A172 (cell line): Measurements from ENCODE around the gene MSANTD2. TPM values are rescaled to one million over a fixed set of nuclear protein-coding genes. Genes with fewer than 3 reads are reported as not detected.
A peak's percentile ranks its signal among the peaks of the same experiment; 100 is the strongest.

ENCODE experiments used
- DNase-seq: peaks from one replicate; pipeline ENCODE4 v3.0.0-alpha.2; 2015; ENCODE audit warnings: low spot score
- total RNA-seq: library from RNA; depleted of rRNA; stranded (reverse); fragments of >200 nt; shearing (Covaris generic); gene quantifications from 2 replicates; pipeline ENCODE4 v1.2.3, GENCODE V29; 2014

The MSANTD2 gene
- total RNA-seq, 1 experiment from 2014 or later: 9.6 TPM

DNA sequence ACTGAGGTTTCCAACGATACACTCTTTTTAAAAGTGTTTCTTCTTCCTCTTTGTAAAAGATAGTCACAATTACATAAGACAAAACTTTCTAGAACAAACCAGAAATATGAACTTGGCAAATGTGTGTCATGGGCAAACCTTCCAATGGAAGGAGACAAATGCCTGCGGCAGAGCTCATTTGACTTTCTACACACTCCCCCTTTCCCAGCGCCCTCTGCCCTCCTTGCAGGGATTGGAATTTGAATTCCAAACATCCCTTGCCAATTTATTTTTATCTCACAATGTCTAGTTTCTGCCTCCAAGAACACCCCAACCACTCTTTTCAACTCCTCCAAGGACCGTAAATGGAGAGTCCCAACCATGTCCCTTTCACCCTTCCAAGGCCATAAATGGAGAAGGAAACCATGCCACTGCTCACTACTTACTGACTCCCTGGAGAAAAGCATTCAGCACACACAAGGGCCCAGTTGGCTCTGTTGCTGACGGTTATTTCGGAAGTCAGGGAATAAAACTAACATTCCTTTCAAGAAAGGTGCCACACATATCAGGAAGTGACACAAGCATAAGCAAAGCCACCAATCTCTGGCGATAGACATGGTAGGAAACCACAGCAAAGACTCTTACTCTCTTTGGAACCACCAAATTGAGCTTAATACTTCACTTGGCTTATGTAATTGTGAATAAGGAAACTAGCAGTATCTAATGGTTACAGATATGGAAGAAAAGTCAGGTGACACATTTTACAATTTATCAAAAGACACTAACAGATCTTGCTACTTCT, 23.2 kb downstream of the MSANTD2 start:
- DNase-seq: no peak

GRCh38 chr11:124770959-124771358, 29.2 kb downstream of the MSANTD2 start:
- DNase-seq: peak; percentile 56

- peak; percentile 79 for DNase-seq
These were observed 30.1 kb downstream of the MSANTD2 start for GRCh38 chr11:124769806-124770774.

DNA sequence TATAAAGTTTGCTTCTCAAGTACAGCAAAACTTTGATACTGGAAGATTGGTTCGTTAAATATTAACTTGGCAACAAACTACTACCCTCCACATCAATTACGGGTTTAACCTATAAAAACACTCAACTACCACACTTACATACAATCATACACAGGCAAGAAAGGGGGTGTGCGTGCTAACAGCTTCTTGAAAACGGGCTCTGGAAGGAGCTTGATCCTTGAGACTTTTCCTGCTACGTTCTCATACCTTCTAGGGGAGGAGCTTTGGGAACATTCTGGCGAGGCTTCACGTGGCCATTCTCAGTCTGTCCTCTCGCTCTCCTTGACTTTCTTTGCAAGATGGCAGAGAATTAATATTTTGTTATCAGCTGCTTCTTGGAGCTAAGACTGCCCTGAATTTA, 31.3 kb downstream of the MSANTD2 start:
- no peak for DNase-seq

DNA sequence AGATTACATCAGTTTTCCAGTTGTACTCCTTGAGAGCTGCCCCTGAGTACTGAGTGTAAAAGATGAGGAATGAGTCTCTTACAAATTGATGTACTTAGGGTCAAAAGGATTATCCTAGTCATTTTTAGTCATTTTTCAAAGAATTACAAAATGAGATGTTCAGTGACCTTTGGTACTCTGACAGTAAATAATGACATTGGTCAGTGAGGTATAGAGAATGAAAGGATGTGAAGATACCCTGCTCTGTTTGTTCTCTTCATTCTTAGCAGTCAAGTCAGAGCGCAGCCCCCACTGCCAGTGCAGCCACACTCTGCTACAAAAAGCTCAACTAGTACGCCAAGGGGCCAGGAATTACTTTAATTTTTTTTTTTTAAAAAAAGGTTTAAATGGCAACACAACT, 34.0 kb downstream of the MSANTD2 start:
- DNase-seq: no peak

DNA sequence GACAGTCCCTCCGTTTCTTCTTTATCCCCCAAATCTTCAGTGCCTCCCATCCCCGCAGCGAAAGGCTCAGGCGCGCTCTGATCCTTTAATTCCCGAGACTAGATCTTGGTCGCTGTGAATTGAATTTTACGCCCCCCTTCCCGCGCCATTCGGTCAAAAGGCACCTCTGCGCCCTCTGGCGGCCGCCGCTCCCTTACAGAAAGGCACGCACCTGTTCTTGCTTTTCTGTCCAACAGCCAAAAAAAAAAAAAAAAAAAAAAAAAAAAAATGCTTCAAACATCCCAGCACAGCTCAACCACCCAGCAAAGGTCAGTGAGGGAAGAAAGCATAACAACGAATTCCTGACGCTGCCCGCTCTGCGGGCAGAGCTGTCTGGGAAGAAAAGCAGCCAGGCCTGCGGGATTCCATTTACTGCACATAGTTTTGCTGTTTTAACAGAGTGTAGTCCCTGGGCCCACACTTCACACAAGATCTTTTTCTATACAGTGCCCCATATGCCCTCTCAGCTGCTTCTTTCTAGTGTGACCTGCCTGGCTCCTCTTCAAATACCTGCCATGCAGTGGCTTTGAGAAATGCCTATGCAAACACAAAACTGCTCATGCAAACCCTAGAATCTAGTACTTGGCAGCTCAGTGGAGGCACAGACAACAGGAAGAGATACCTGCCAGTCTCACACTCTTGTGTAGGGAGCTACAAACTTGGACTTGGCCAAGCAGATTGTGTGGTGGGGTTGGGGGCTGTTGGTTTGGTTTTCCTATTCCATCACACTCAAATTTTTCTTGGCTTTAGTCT, 36.9 kb downstream of the MSANTD2 start:
- peak; percentile 21 for DNase-seq

- DNase-seq: no peak
These were observed 37.5 kb downstream of the MSANTD2 start for GRCh38 chr11:124762624-124763155.

- DNase-seq: no peak
These were observed 38.0 kb downstream of the MSANTD2 start, which contains the start of gene ESAM for GRCh38 chr11:124762105-124762623. ESAM (minus strand) TSS chr11:124762290; CDS start chr11:124762154, 136 bp downstream.

GRCh38 chr11:124761301-124762104, 38.7 kb downstream of the MSANTD2 start:
- DNase-seq: no peak

DNA sequence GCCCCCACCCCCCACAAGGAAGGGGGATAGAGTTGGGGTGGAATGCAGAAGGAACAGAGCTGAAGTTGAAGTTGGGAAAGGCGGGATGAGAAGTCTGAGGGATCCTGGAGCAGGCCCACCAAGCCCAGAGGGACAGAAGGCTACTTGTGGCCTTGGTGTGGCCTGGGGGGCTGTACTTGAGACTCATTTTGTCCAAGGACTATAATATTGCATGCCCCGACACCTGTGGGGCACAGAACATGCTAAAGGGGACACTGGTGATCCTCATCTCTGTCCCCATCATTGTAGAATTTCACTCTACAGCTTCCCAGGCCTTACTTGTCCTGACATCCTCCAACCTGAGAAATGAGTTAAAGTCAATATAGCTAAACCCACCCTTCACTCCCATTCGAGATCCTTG, 39.4 kb downstream of the MSANTD2 start:
- no peak for DNase-seq

DNA sequence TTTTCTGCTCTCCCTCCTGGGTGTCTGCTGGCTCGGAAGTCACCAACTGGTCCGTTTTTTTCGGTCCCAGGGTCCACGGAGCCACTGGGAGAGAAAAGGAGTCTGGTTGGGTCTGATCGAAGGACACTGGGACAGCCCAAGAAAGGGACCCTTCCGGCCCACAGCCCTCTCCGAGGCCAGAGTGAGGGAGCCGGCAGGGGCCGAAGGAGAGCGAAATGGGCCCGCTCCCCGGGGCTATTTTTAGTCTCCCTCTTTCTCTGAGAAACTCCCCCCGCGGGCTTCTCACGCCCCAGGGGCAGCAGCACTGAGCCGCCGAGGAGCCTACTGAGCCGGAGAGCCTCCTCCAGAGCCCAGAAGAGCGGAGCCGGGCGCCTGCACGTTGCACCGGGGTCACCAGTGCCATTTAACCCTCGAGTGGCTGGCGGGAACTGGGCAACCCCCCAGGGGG, 40.0 kb downstream of the MSANTD2 start:
- DNase-seq: no peak

DNA sequence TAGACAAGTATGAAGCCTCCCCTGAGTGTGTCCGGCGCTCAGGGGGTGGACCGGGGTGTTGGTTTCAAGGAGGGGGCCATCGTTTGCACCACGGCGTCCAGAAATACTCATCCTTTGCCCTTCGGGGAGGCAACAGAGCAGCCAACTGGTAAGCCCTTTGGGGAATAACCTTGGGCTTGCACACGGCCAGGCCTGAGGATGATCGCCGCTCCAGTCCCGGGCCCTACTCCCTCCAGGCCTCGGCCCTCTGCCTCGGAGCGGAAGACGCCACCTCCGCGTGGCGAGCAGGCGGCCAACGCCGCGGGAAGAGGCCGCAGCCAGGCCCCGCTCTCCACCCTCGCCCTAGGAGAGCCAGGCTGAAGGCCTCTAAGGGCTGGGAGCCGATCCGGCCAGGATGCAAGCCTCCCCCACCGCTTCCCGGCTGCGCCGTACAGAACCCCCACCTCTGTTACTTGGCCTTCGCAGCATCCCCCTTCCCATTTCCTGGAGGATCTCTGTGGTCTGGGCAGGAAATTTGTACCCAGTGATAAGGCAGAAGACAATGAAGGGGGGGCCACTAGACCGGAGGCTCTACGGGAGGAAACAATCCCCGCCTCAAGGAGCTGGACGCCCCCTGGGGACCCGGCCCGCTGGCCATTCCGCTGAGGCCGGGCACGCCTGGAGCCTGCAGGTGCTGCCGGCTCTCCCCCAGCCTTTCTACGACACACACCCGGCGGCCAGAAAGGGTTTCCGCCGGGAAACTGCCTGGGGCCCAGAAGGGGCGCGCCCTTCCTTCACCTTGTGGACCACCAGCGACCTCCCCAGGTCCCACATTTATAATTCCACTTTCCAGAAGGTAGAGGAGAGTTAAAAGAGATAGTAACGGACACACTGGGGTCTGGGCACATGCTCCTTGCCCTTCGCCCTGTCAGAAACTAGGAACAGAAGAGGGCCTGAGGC, 40.7 kb downstream of the MSANTD2 start:
- no peak for DNase-seq

- no peak for DNase-seq
These were observed 41.6 kb downstream of the MSANTD2 start for GRCh38 chr11:124758355-124759265.

DNA sequence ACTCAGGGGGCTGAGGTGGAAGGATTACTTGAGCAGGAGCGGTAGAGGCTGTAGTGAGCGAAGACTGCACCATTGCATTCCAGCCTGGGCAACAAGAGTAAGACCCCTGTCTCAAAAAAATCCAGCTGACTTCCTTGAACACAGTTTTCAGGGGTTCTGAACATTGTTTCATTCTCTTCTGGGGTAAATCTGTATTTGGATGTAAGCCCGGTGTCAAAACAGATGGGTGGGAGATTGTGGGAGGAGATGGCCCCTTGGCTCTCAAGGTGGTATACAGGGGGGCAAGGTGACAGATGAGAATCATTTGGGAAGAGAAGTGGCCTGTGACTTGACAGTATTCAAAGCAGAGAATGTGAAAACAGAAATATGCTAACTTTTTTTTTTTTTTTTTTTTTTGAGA, 42.9 kb downstream of the MSANTD2 start:
- DNase-seq: no peak

DNA sequence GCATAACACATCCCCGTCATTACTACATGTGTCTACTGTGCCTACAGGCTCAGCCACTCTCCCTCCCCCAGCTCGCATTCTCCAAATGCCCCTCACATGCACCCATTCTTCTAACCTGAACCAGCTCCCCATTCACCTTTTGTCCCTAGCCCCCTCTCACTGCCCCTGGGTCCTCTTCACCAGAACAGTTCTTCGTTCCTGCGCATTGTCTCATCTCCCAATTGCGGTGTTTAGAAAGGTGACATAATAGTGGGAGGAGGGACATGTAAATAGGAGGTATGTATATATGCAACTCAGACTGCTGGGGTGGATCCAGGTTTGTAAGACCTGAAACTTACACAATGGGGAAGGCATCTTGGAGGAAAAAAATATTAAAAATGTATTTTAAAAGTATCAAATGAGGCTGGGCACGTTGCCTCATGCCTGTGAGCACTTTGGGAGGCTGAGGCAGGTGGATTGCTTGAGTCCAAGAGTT, 43.4 kb downstream of the MSANTD2 start:
- DNase-seq: no peak

DNA sequence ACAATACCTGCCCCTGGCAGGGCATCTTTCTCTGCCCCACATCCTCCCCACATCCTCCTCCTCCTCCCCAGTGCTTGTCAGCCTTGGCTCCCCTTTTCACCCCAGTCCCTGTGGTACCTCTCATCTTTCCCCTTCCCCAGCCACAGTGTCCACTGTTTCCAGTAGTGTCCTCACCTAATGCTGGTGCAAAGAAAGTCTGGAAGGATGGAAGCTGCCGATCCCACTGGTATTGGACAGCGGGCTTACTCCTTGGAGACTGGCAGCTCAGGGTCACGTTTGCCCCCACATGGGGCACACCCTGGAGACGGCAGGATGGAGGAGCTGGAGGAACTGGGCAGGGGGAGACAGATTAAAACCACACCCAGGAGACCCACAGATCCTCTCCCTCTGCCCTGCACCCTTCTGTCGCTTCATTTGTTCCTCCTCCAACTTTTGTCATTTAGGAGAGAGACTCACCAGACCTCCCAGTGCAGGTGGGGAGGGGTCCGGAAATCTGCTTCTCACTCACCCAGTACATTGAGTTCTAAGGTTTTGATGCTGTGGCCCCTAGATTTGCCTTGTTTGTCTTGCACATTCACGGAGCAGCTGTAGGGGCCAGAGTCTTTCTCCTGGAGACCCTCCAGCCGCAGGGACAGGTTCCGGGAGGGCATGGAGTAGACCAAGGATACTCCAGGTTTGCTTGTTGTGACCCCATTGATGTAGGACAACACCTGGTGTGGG, 44.0 kb downstream of the MSANTD2 start:
- no peak for DNase-seq

- no peak for DNase-seq
These were observed 45.5 kb downstream of the MSANTD2 start for GRCh38 chr11:124754710-124755109.
